Stimulated activated CD4-positive, alpha-beta T cell treated with anti-CD3 and anti-CD28 coated beads, Interleukin-4, amount 100 ng/mL, for 1 hour (primary cell): Measurements from ENCODE around the gene TDRD9.
"Not testable (repeated sequence)": the region's sequence is repeated elsewhere in the genome, so short reads cannot be mapped to it uniquely, and the experiment has no call there.

Experiments
- DNase-seq: peaks from one replicate; pipeline ENCODE4 v3.0.0-alpha.2; 2020

Gene TDRD9

DNA sequence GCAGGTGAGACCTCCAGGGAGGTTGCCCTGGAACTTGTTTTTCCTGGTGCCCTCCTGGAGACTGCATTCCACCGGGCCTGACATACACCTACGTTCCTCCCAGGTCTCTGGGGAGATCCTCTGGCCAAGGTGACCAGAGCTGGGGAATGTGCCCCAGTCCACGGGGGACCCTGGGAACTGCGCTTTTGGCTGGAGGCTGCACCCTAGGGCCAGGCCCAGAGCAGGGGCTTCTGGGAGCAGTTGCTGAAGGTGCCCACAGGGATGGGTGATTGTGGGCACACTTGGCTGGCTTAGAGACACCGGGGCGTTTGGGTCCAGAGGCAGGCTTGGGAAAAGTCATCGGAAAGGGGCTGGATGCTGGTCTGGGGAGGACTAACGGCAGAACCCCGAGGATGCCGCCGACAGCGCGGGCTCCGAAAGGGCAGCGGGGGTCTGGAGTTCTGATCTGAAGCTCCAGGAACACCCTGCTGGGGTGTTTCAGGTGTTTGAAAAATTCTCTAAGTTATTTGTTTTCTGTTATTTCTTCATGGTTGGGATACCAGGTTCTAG lies 36.5 kb upstream of the TDRD9 start:
- no peak for DNase-seq

DNA sequence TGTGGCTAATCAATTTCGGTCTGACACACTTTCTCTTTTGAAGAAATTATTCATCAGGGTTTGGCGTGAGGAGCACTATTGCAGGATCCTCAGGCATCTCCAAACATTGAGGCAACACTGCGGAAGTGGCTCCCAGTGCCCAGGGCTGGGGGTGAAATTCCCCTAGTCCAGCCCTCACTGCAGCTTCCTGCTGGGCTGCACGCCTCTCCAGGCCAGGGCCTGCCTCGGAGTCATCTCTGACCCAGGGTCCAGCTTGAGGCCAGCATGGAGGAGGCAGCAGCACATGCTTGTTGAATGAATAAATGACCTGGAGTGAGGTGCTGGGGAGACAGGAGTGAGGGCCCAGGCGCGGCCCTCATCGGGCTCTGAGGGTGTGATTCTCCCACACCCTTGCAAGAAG lies 36.0 kb upstream of the TDRD9 start:
- no peak for DNase-seq

DNA sequence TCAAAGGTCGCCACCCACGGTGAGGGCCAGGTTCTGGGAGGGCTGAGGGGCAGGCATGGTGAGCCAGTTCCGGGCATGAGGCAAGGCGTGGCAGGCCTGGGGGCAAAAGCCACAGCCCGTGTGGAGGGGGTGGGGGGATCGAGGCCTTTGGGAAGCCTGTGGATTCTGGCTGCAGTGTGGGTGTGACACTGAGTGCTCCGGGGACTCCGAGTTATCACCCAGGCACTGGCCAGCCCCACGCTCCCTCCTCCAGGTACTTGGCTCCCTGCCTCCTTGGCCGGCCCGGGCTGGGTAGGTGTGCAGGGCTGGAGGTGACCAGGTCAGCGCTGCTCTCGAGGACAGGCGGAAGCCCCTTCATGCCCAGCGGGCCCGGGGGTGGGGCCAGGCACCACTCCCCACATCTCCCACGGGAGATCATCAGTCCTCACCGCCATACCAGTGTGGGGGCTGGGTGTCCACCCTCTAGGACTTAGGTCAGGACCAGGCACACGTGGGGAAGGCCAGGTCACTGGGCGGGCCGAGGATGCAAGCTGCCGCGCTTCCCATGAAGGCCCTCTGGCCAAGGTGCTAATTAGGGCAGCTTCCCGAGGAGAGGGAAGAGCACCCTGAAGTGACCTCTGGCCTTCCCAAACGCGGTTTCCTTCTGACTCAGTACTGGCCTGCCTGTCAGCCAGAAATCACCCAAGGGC lies 34.1 kb upstream of the TDRD9 start:
- DNase-seq, result no peak

DNA sequence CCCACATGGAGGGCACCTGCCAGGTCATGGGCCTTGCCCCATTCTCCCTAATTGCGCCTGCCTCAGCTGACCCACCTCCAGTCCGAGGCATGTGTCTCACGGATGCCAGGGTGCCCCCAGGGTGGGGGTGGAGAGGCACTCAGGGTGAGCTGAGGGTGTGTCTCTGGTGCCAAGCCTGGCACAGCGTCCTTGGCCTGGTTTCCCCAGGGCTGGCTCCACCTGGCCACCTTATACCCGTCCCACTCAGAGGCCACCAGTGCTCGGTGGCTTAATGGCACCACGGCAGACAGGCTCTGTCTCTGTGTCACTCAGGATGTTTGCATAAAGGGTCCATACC lies 33.6 kb upstream of the TDRD9 start:
- DNase-seq, result no peak

DNA sequence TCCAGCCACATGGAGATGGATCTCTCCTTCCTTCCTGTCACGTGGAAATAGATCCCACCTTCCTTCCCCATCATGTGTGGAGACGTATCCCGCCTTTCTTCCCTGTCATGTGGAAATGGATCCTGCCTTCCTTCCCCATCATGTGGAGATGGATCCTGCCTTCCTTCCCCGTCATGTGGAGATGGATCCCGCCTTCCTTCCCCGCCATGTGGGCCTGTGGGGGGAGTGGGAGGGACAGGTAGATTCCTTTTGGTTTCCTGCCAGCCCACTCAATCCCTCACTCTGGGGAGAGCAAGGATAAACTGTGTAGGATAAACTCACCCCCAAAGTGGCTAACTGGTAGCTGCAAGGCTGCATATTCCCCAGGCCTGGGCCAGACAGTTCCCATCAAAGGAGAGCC lies 31.7 kb upstream of the TDRD9 start:
- DNase-seq, result no peak

DNA sequence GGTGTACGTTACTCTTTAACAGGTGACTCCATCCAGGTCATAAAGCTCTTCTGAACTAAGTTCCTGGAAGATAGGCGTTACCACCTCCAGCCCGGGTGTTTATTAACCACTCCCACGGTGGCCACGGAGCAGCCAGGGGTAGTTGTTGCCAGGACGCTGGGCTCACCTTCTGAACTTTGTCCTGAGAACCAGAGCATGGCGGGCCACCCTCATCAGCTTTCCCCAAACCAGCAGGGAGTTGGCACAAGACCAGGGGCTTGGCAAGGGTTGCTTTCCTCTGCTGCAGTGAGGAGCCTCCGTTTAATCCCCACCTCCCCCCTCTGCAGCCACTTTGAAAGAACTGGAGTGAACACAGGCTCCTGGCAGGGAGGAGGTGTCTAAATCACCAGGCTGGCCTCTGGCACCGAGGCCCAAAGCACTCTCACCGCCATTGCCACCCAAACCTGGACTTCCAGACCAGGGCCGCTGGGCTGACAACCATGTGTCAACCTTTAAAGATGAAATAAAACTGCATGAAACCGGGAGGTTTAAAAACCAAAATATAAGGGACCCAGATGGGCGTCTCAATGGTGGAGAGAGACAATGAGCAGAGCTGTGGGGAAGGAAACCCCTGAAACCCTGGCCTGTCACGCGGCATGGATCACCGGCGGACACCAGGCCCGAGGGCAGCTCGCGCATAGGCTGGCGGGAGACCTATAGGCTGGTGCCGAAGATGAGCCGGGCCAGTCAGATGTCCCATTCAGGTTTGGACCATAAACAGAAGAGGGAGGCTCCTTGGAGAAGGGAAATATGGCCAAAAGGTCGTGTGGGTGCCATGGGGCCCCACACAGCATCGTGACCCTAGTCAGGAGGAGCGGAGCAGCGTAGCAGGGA lies 30.9 kb upstream of the TDRD9 start:
- no peak for DNase-seq

DNA sequence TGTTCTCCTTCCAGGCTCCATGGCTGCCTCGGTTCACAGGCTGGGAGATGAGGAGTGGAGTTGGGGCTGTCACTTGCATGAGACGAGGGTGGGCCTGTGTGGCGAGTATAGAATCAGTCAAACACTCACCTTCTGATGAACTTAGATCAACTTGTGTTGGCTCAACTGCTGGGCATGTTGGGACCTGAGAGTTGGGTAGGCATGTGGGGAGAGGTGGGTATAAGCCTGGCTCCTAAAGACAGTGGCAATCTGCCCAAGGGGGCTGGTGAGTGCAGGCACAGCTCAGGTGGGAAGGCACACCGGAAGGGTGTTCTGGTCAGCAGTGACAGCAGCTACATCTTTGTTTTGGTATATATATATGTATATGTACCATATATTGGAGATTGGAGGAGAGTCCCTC lies 30.1 kb upstream of the TDRD9 start:
- no peak for DNase-seq

DNA sequence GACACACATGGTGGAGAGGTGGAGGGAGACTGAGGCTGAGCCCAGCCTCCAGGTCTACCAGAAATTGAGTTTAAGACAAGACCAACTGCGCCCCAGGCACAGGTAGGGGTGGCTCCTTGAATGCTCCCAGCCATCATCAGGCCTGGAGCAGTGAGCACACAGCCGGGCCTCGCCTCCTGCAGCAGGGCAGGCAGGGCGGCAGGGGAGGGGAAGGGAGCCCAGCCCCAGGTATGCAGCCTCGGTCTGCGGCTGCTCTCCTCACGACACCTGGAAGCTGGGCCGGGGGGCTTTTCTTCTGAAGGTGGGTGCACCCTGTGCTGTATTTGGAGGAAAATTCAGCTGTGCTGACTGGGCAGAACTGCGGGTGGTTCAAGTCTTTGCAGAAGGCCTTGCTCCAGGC lies 29.5 kb upstream of the TDRD9 start:
- DNase-seq, result no peak

DNA sequence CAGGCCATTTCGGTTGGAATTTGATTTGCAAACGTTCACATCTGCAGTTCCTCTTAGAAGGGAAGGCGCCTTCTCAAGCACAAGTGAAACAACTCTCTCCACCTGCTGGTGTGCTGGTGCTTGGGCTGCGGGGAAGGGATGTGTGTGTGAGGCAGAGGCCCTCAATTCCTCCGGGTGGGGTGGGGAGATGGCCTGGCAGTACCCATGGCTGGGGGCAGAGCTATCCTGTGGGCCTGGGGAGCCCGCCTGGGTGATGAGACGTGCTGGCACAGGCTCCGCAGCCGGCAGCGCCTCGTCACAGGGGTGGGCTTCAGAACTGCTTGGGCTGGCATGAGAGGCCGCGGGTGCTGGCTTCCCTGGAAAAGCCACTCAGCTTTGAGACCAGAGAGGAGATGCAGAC lies 28.9 kb upstream of the TDRD9 start:
- no peak for DNase-seq

DNA sequence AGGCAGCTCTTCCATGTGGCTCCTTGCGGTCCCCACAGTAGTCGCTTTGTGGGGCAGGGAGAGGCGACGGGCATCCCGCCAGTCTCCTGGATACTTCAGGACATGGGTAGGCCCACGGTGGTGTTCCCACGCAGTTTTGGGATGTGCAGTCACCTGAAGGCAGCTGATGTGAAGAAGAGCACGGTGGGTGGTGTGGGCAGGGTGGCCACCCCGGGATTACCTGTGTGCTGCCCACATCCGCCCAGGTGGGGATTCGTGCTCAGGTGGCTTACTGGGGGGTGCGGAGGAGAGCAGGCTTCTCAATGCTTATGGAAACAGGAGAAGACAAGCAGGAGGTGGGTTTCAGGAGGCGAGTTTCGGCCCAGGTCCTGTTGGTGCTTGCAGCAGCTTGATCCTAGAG lies 28.4 kb upstream of the TDRD9 start:
- no peak for DNase-seq

DNA sequence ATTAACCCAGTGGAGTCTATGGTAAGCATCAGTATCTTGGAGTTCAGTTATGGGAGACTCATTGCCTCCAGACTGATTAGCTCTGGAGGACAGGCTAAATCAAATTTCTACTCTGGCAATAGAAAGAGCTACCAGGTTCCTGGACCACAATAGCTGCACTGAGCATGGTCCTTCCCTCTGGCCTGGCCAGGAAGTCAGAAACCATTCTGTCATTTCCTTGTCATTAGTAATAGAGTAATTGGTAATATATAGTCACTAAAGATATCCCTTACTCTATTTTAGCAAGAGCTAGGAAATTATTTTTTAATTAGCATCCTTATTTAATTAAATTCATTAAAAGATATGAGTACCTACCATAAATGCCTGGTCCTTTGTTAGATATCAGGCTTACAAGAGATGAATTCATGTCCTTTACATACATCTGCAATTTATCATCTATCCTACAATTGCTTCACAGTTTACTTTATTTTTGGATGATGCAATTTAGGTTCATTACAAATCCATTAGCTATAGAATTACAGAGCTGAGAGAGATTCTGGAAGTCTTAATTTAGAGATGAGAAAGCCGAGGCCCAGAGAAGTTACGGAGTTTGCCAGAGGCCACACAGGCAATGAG lies 23.7 kb upstream of the TDRD9 start:
- no peak for DNase-seq

DNA sequence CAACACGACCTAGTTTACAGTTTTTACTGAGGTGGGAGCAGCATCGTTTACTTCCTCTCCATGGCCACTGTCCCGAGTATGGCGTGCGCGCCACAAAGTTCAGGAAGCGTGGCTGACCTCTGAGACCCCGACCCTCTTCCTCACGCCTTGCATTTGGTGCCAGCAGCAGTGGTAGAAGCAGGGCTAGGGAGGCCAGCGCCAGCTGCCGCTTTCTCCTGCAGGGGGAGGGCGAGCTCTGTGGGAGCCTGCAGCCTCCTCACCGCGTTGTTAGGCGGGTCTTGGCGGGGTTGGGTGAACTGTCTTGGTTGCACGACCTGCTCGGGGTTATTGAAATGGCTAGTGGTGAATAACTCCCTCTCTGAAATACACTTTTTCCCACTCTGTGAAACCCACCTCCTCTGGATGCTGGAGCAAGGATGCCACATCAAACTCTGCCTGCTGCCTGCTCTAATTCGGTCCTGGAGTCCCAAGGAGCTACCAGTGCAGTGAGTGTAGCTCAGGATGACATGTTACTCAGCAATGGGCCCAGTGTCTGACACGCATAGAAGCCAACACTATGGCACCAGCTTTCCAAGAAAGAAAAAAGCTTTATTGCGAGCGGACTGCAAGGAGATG lies 22.3 kb upstream of the TDRD9 start:
- peak; percentile 19 for DNase-seq

DNA sequence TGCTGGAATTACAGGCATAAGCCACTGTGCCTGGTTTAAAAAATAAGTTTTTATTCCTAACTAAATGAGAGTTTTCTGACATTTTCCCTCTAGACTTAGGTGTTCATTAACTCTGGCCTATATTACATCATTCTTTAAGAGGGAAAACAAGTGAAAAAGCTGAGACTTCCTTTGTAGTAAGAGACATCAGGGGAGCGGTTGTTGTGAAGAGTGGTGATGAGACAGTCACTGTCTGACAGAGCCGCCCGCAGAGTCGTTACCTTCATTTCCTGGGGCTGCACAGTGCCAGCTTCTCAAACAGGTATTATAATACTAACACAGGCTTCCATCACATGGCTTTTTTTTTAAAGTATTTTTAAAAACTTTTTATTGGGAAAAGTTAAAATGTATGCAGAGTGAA lies 19.7 kb upstream of the TDRD9 start:
- DNase-seq, result no peak

DNA sequence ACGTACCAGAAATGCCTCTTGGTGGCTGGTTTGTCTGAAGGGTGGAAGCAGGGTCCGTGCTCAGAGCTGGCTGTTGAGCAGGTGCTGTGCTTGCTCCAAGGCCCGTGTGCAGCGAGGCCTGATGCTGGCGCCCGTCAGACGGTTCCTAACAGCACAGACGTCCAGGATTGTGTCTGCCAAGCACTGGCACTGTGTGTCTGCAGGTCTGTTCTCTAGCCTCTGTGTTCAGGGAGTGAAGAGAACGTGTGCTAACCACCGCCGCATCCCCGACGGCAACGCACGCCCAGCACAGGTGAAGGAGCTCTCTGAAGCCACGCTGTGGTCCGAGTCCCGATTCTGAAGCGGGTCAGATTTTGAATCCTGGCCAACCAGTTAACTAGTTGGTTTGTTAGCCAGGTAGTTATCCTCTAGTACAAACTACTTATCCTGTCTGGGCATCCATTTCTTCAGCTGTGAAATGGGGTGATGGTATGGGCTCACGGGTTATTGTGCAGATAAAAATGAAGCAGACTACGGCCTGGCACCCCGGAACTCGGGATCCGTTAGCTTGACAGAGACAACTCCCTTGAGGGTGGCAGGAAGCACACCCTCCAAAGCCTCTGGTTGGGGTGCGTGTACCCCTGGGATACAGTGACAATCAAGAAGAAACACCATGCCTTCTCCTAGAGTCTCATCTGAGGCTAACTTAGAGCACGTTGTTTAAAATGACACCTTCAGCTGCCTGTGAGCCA lies 18.6 kb upstream of the TDRD9 start:
- no peak for DNase-seq

DNA sequence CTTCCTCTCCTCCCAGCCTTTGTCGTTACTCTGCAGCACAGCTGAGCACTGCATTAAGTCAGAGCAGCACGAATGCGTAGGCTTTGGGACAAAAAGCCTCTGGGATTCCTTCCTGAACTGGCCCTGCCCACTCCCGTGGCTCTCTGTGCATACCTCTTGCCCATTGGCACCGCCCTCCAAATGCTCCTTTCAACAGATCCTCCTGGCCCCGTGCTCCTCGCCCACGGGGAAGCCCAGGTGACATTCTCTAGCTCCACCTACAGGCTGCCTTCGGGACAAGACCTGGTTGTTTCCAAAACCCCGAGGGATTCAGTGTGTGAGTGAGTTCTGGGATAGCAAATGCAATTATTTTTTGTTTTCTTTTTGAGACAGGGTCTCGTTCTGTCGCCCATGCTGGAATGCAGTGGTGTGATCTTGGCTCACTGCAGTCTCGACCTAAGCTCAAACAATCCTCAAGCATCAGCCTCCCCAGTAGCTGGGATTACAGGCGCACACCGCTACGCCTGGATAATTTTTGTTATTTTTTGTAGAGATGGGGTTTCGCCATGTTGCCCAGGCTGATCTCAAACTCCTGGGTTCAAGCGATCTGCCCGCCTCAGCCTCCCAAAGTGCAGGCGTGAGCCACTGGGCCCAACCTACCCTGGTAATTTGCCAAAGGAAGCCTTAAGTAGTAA lies 17.9 kb upstream of the TDRD9 start:
- DNase-seq, result peak; percentile 67

DNA sequence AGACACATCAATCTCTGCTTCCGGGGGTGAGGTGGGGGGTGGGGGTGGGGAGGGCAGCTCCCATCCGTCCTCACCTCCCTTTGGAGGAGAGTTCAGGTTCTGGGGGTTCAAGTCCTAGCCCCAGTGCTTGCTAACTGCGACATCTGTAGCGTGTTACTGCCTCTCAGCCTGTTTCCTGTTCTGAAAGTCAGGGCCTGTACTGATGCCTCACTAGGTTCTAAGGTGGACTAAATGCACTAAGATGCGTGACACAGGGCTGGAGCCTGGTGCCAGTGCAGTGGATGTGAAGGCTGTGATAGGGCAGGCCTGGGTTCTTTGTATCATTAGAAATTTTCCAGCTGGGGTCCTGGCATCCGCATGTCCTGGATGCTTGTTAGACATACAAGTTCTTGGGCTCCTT lies 17.3 kb upstream of the TDRD9 start:
- no peak for DNase-seq

DNA sequence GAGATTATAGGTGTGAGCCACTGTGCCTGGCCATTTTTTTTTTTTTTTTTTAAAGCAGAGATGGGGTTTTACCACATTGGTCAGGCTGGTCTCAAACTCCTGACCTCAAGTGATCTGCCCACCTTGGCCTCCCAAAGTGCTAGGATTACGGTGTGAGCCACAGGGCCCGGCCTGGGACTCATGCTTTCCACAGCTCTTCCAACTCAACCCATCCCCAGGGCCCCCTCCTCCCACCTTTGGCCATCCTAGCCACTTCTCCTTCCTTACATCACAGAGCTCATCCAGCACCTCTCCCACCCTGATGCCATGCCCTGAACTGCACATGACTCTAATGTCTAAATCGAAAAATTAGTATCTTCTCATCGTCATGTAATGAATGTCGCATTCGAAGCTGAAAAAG lies 12.6 kb upstream of the TDRD9 start:
- no peak for DNase-seq

DNA sequence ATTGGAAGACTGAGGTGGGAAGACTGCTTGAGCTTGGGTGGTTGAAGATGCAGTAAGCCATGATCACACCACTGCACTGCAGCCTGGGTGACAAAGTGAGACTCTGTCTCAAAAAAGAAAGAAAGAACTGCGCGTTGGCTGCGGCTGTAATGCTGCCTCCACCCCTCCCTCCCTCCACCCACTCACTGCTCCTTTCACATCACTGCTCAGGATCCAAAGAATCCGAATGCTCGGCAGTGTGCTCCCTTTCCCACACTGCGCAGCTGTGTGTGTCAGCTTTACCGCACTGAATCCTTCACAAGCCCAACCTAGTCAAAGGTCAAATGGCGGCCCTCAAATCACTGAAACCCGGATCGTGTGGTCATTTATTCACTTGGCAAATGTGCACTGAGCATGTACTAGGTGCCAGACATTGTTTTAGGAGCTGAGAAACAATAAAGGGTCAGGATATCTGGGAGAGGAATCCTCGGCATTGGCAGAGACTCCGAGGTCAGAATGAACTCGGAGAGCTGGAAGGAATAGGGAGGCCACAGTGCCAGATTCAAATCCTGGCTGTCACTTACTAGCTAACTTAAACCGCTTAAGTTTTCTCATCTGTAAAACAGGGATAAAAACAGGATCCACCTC lies 11.5 kb upstream of the TDRD9 start:
- DNase-seq, result no peak

DNA sequence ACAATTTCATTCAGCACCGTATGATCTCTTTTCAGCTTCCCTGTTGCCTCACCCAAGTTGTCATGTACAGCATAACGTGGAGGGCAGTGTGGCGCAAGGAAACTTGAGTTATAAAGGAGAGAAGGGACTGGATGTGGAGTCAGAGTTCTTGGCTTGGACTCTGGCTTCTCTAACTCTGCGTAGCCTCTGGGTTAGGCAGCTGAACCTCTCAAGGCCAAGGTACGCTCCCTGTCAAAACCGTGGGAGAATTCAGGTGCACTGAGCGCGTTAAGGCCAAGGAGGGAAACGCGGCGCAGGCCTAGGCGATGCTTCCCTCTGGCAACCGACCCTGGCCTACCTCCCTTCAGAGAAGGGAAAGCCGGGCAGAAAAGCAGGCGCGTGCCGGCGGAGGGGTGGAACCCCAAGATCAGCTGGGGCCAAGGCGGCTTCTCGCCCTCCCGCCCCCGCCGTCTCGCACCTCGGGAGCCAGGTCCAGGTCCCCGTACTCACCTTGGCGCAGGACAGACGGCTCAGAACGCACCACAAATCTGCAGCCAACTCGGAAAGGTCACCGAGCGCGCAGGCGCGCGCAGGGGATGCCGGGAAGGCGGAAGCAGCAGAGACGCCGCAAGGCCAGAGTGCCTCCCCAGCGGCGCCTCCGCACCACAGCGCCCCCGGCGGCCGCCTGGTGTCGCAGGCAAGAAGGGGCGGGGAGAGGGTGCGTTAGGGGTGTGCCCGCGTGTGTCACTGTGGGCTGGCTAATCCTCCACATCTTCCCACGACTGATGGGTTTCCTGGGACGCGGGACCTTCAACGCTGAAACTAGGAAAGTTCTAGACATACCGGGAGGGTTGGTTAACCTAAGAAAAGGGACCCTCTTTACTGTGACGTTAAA lies 7.0 kb upstream of the TDRD9 start:
- peak; percentile 96 for DNase-seq

DNA sequence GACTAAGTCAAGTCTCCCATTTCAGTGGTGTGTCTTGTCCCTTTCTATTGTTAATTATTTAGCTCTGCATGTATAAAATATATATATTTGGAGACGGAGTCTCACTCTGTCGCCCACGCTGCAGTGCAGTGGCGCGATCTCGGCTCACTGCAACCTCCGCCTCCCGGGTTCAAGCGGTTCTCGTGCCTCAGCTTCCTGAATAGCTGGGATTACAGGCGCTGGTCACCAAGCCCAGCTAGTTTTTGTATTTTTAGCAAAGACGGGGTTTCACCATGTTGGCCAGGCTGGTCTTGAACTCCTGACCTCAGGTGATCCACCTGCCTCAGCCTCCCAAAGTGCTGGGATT lies 6.4 kb upstream of the TDRD9 start:
- DNase-seq, result not testable (repeated sequence)

DNA sequence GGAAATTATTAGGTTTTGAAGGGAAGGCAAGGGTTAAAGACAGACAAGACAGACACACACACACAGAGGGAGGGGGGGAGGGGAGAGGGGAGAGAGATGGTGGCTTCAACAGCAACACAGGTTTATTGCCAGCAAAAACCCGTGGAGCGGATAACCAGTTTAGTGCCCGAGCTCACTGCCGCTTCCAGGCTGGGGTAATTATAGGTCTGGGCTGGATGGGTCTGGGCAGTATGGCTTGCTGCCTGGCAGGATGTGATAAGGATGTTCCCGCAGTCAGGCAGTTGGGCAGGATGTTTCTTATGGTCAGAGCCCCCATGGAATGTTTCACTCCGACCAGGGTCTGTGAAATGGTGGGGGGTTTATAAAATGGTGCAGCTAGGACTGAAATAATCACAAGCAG lies 4.4 kb upstream of the TDRD9 start:
- no peak for DNase-seq
